PC-9 (cell line): Measurements from ENCODE around the gene UNC45B. TPM values are rescaled to one million over a fixed set of nuclear protein-coding genes. Genes with fewer than 3 reads are reported as not detected.
"Not testable (repeated sequence)": the region's sequence is repeated elsewhere in the genome, so short reads cannot be mapped to it uniquely, and the experiment has no call there.

ENCODE experiments used
- BruUV-seq: library from RNA; stranded (reverse); fragments of 400-500 nt; replicated peaks from 2 replicates; lab custom pipeline; 2021; lab: Mats Ljungman, UMichigan
- CTCF ChIA-PET: fragments of 300-600 bp; sonication (Branson Sonifier 250); formaldehyde crosslinking; loops from one replicate; lab custom pipeline; 2022; ENCODE audit warnings: antibody characterized with exemption; lab: Charles Lee
- POLR2A ChIA-PET: fragments of 300-600 bp; sonication (Branson Sonifier 250); formaldehyde crosslinking; loops from one replicate; lab custom pipeline; 2022; ENCODE audit warnings: antibody characterized with exemption; ENCODE audit not compliant: unreplicated experiment; lab: Charles Lee
- DNase-seq, 2 experiments: peaks; one replicate each; pipeline versions ENCODE4 v3.0.0 to v3.0.0-alpha.2; 2015 to 2022; ENCODE audit warnings: mixed read lengths in 1 of 2
- H2AFZ ChIP-seq: fragments of 200-600 bp; sonication (generic); 2 replicates; pipeline ENCODE4 v1.8.1; 2017; ENCODE audit warnings: antibody characterized with exemption
- H3F3A ChIP-seq: fragments of 200-600 bp; sonication (generic); 2 replicates; pipeline ENCODE4 v1.8.1; 2017; ENCODE audit warnings: antibody characterized with exemption, mild to moderate bottlenecking, low read depth; ENCODE audit not compliant: insufficient read depth
- H3K27ac ChIP-seq: fragments of 200-600 bp; sonication (generic); 2 replicates; pipeline ENCODE4 v1.6.1; 2016; ENCODE audit warnings: mixed run types
- H3K27me3 ChIP-seq: fragments of 200-600 bp; sonication (generic); 2 replicates; pipeline ENCODE4 v1.6.1; 2016; ENCODE audit warnings: low read depth, mixed run types; ENCODE audit not compliant: insufficient read depth
- H3K36me3 ChIP-seq: fragments of 200-600 bp; sonication (generic); 2 replicates; pipeline ENCODE4 v1.6.1; 2016; ENCODE audit warnings: low read depth, mixed run types
- H3K4me1 ChIP-seq: fragments of 200-600 bp; sonication (generic); replicated peaks from 2 replicates; pipeline ENCODE4 v1.6.1; 2016; ENCODE audit warnings: mixed run types; ENCODE audit not compliant: insufficient read depth
- H3K4me2 ChIP-seq: fragments of 200-600 bp; sonication (generic); 2 replicates; pipeline ENCODE4 v1.6.1; 2017; ENCODE audit warnings: mixed run types
- H3K4me3 ChIP-seq: fragments of 200-600 bp; sonication (generic); 2 replicates; pipeline ENCODE4 v1.6.1; 2016; ENCODE audit warnings: mixed run types
- H3K79me2 ChIP-seq: fragments of 200-600 bp; sonication (generic); 2 replicates; pipeline ENCODE4 v1.6.1; 2017; ENCODE audit warnings: low read depth, mixed run types
- H3K9me2 ChIP-seq: fragments of 200-600 bp; sonication (generic); 2 replicates; pipeline ENCODE4 v1.8.1; 2017; ENCODE audit warnings: mild to moderate bottlenecking; ENCODE audit not compliant: insufficient read depth
- H3K9me3 ChIP-seq: fragments of 200-600 bp; sonication (generic); 2 replicates; pipeline ENCODE4 v1.8.1; 2016; ENCODE audit warnings: low read depth; ENCODE audit not compliant: insufficient read depth
- H4K20me1 ChIP-seq: fragments of 200-600 bp; sonication (generic); 2 replicates; pipeline ENCODE4 v1.8.1; 2017; ENCODE audit not compliant: insufficient read depth
- CTCF ChIP-seq: fragments of 200-600 bp; sonication (generic); conservative IDR thresholded peaks from 2 replicates; pipeline ENCODE4 v1.6.1; 2017; ENCODE audit warnings: mixed run types, antibody characterized with exemption, mild to moderate bottlenecking, moderate library complexity
- EZH2 ChIP-seq: fragments of 200-600 bp; sonication (generic); IDR thresholded peaks from 2 replicates; pipeline ENCODE4 v1.8.0; 2017; ENCODE audit warnings: antibody characterized with exemption, low read depth
- intact Hi-C: fragments of 100-400 bp; cut with micrococcal nuclease; formaldehyde crosslinking; loops from one replicate; pipeline ENCODE4 v1.10.0; 2022; ENCODE audit not compliant: unreplicated experiment
- total RNA-seq: library from RNA; stranded (reverse); gene quantifications from 2 replicates; pipeline ENCODE4 v1.2.3, GENCODE V29; 2021

The UNC45B gene
- total RNA-seq, 1 experiment from 2014 or later, result not detected

- Histone ChIP-seq H2AFZ (no peak overlapping the region), H3K27ac (no peak overlapping the region), H3K4me2 (no peak overlapping the region), H3K36me3 (no peaks in the 10 kb centered on the region), H4K20me1 (no peaks in the 10 kb centered on the region), H3F3A (no peaks in the 10 kb centered on the region), H3K9me2 (no peaks in the 10 kb centered on the region), H3K4me1 (no peaks in the 10 kb centered on the region), H3K9me3 (no peaks in the 10 kb centered on the region), H3K79me2 (no peaks in the 10 kb centered on the region), H3K27me3 (0 out of 2 replicates have a peak, but pooled peaks cover 7% of the 10 kb centered on the region), H3K4me3 (no peak overlapping the region)
- BruUV-seq, result no TSS peak
- POLR2A ChIA-PET, result no interaction called here
- DNase-seq, result no peak
- CTCF ChIA-PET, result no interaction called here
- intact Hi-C loops, result no loop called here
- TF ChIP-seq EZH2, result no peak
- TF ChIP-seq CTCF, result no peak
Measured at GRCh38 chr17:35174835-35175334, 27.3 kb downstream of the UNC45B start.

GRCh38 chr17:35175638-35176415, 28.2 kb downstream of the UNC45B start:
- Histone ChIP-seq H2AFZ (no peak overlapping the region), H3K27me3 (0 out of 2 replicates have a peak, but pooled peaks cover 7% of the 10 kb centered on the region), H3K4me2 (no peak overlapping the region), H3K79me2 (no peaks in the 10 kb centered on the region), H3K36me3 (no peaks in the 10 kb centered on the region), H3K9me2 (no peaks in the 10 kb centered on the region), H3K4me1 (no peaks in the 10 kb centered on the region), H3K4me3 (no peak overlapping the region), H3F3A (no peaks in the 10 kb centered on the region), H3K9me3 (no peaks in the 10 kb centered on the region), H4K20me1 (no peaks in the 10 kb centered on the region), H3K27ac (no peak overlapping the region)
- DNase-seq, result no peak
- intact Hi-C loops, result no loop called here
- TF ChIP-seq EZH2 (no peak), CTCF (no peak)
- ChIA-PET CTCF (no interaction called here), POLR2A (no interaction called here)
- BruUV-seq, result no TSS peak

- no peaks in the 10 kb centered on the region for H3K4me1 ChIP-seq
- H2AFZ ChIP-seq, result no peak overlapping the region
- H3K79me2 ChIP-seq, result no peaks in the 10 kb centered on the region
- H3K9me3 ChIP-seq, result no peaks in the 10 kb centered on the region
- H3K36me3 ChIP-seq, result no peaks in the 10 kb centered on the region
- H3K4me3 ChIP-seq, result no peak overlapping the region
- intact Hi-C loops, result no loop called here
- H4K20me1 ChIP-seq, result no peaks in the 10 kb centered on the region
- H3K9me2 ChIP-seq, result no peaks in the 10 kb centered on the region
- H3K27ac ChIP-seq, result no peak overlapping the region
- H3K27me3 ChIP-seq, result peaks cover 10% of the 10 kb centered on the region; the same call in 1 of the 2 replicates
- H3K4me2 ChIP-seq, result no peak overlapping the region
- TF ChIP-seq EZH2 (no peak), CTCF (no peak)
- no peaks in the 10 kb centered on the region for H3F3A ChIP-seq
- DNase-seq, result no peak
- no TSS peak for BruUV-seq
- ChIA-PET POLR2A (no interaction called here), CTCF (no interaction called here)
Measured at GRCh38 chr17:35176897-35177296, 29.3 kb downstream of the UNC45B start.

GRCh38 chr17:35179379-35179778, 31.8 kb downstream of the UNC45B start:
- POLR2A ChIA-PET, DNase-seq, intact Hi-C loops, H3K9me3 ChIP-seq, H3K4me3 ChIP-seq, H3K4me2 ChIP-seq, H3K4me1 ChIP-seq, BruUV-seq, H4K20me1 ChIP-seq, H3K36me3 ChIP-seq, H3K9me2 ChIP-seq, H3F3A ChIP-seq, CTCF ChIA-PET, H3K79me2 ChIP-seq, H2AFZ ChIP-seq, H3K27ac ChIP-seq: not testable (repeated sequence)
- H3K27me3 ChIP-seq, result peaks cover 26% of the 10 kb centered on the region
